MM.1S (cell line): ENCODE measurements around the gene ZNF57.
"Not testable (repeated sequence)": the region's sequence is repeated elsewhere in the genome, so short reads cannot be mapped to it uniquely, and the experiment has no call there.

ENCODE experiments used
- DNase-seq: peaks from one replicate; pipeline ENCODE4 v3.0.0-alpha.2; 2015
- H2AFZ ChIP-seq: fragments of 300-600 bp; sonication (generic); 2 replicates; pipeline ENCODE4 v1.6.0; 2016; ENCODE audit warnings: antibody characterized with exemption, low read length
- H3F3A ChIP-seq: fragments of 300-600 bp; sonication (generic); 2 replicates; pipeline ENCODE4 v1.6.1; 2016; ENCODE audit warnings: mild to moderate bottlenecking, antibody characterized with exemption, low read length, moderate library complexity, mixed read lengths; ENCODE audit not compliant: insufficient read depth
- H3K27ac ChIP-seq: fragments of 300-600 bp; sonication (generic); 2 replicates; pipeline ENCODE4 v1.5.1; 2016; ENCODE audit warnings: mild to moderate bottlenecking, low read length
- H3K27me3 ChIP-seq: fragments of 300-600 bp; sonication (generic); replicated peaks from 2 replicates; pipeline ENCODE4 v1.6.0; 2016; ENCODE audit warnings: low read length; ENCODE audit not compliant: insufficient read depth
- H3K36me3 ChIP-seq: fragments of 300-600 bp; sonication (generic); replicated peaks from 2 replicates; pipeline ENCODE4 v1.6.1; 2016; ENCODE audit warnings: mild to moderate bottlenecking, low read length, mixed read lengths; ENCODE audit not compliant: insufficient read depth
- H3K4me1 ChIP-seq: fragments of 300-600 bp; sonication (generic); 2 replicates; pipeline ENCODE4 v1.6.1; 2016; ENCODE audit warnings: low read length, mixed read lengths
- H3K4me2 ChIP-seq: fragments of 300-600 bp; sonication (generic); 2 replicates; pipeline ENCODE4 v1.6.0; 2016; ENCODE audit warnings: low read depth, low read length
- H3K4me3 ChIP-seq: fragments of 300-600 bp; sonication (generic); 2 replicates; pipeline ENCODE4 v1.5.1; 2016; ENCODE audit warnings: low read length, mixed read lengths
- H3K79me2 ChIP-seq: fragments of 300-600 bp; sonication (generic); 2 replicates; pipeline ENCODE4 v1.6.1; 2016; ENCODE audit warnings: mixed run types, low read length, mixed read lengths
- H3K9ac ChIP-seq: fragments of 300-600 bp; sonication (generic); 2 replicates; pipeline ENCODE4 v1.6.1; 2016; ENCODE audit warnings: low read length, mixed read lengths
- H3K9me2 ChIP-seq: fragments of 300-600 bp; sonication (generic); replicated peaks from 2 replicates; pipeline ENCODE4 v1.6.1; 2016; ENCODE audit warnings: mild to moderate bottlenecking, low read length, mixed read lengths; ENCODE audit not compliant: insufficient read depth
- H3K9me3 ChIP-seq: fragments of 300-600 bp; sonication (generic); replicated peaks from 2 replicates; pipeline ENCODE4 v1.6.1; 2016; ENCODE audit warnings: mild to moderate bottlenecking, low read length, mixed read lengths; ENCODE audit not compliant: insufficient read depth
- H4K20me1 ChIP-seq: fragments of 300-600 bp; sonication (generic); 2 replicates; pipeline ENCODE4 v1.6.1; 2016; ENCODE audit warnings: mild to moderate bottlenecking, low read length, moderate library complexity, mixed read lengths; ENCODE audit not compliant: insufficient read depth
- CTCF ChIP-seq: fragments of 300-600 bp; sonication (generic); IDR thresholded peaks from 2 replicates; pipeline ENCODE4 v1.5.1; 2016; ENCODE audit warnings: antibody characterized with exemption, low read length, mixed read lengths
- EZH2 ChIP-seq: fragments of 300-600 bp; sonication (generic); optimal IDR thresholded peaks from 2 replicates; pipeline ENCODE3; 2017; ENCODE audit warnings: low read depth, mild to moderate bottlenecking, antibody characterized with exemption, low read length, mixed read lengths
- EZH2phosphoT487 ChIP-seq: fragments of 300-600 bp; sonication (generic); IDR thresholded peaks from 2 replicates; pipeline ENCODE4 v1.6.1; 2018; ENCODE audit warnings: antibody characterized with exemption, low read length

Gene ZNF57

GRCh38 chr19:2933490-2933910 lies 32.8 kb downstream of the ZNF57 start:
- Histone ChIP-seq H4K20me1 (no peaks in the 10 kb centered on the region), H3K27me3 (peaks cover 48% of the 10 kb centered on the region), H3K4me3 (no peak overlapping the region), H3K9ac (no peak overlapping the region), H3F3A (no peaks in the 10 kb centered on the region), H3K9me3 (0 out of 2 replicates have a peak, but pooled peaks cover 4% of the 10 kb centered on the region), H3K9me2 (no peaks in the 10 kb centered on the region), H3K27ac (no peak overlapping the region), H2AFZ (no peak overlapping the region), H3K4me1 (no peaks in the 10 kb centered on the region), H3K36me3 (no peaks in the 10 kb centered on the region), H3K79me2 (no peaks in the 10 kb centered on the region), H3K4me2 (no peak overlapping the region)
- TF ChIP-seq EZH2phosphoT487 (no peak), CTCF (no peak), EZH2 (no peak)
- no peak for DNase-seq

- not testable (repeated sequence) for H4K20me1 ChIP-seq, H2AFZ ChIP-seq, H3F3A ChIP-seq, H3K27ac ChIP-seq, DNase-seq, H3K9me2 ChIP-seq, H3K36me3 ChIP-seq, H3K4me2 ChIP-seq, H3K4me3 ChIP-seq, H3K9me3 ChIP-seq, H3K4me1 ChIP-seq, H3K9ac ChIP-seq, H3K79me2 ChIP-seq
- peaks cover 56% of the 10 kb centered on the region for H3K27me3 ChIP-seq
Measured at GRCh38 chr19:2935863-2936262, 35.1 kb downstream of the ZNF57 start.

DNA sequence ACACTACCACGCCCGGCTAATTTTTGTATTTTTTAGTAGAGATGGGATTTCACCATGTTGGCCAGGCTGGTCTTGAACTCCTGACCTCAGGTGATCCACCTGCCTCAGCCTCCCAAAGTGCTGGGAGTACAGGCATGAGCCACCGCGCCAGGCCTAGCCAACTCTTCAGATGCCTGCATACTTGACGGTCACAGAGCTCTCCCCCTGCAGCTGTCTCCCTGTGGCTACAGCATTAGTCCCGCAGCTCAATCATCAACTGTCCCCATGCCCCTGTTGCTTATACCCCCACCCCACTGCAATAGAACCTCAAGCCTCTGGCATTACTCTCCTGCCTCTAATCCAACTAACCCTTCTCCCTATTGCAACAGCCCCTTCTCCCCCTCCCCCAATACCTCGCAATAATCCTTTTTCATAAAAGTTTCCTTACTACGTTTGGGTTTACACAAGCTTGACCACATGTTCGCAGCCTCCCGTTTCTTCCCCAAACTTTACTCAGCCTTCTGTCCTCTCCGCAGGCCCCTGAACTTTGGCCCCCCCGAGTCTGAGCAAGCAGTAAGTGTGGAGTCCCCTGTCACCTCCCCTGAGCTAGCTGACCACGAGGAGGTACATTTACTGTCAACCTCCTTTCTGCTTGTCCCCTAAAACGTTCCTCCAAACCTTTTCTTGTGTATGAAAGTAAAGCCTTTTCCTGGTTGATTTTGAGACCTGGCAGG lies 42.4 kb downstream of the ZNF57 start:
- Histone ChIP-seq H3K4me3 (no peak overlapping the region), H3F3A (no peaks in the 10 kb centered on the region), H3K27ac (no peak overlapping the region), H3K4me2 (no peak overlapping the region), H4K20me1 (no peaks in the 10 kb centered on the region), H3K79me2 (no peaks in the 10 kb centered on the region), H2AFZ (no peak overlapping the region), H3K36me3 (no peaks in the 10 kb centered on the region), H3K9me3 (no peaks in the 10 kb centered on the region), H3K4me1 (no peaks in the 10 kb centered on the region), H3K27me3 (peaks cover 85% of the 10 kb centered on the region), H3K9ac (no peak overlapping the region), H3K9me2 (no peaks in the 10 kb centered on the region)
- DNase-seq = no peak
- no peak for TF ChIP-seq EZH2
- no peak for TF ChIP-seq EZH2phosphoT487
- no peak for TF ChIP-seq CTCF

- Histone ChIP-seq H3K27me3 (peaks cover 89% of the 10 kb centered on the region), H3K4me1 (no peaks in the 10 kb centered on the region), H3K9me3 (no peaks in the 10 kb centered on the region), H2AFZ (no peak overlapping the region), H3K4me3 (no peak overlapping the region), H3K36me3 (no peaks in the 10 kb centered on the region), H3F3A (no peaks in the 10 kb centered on the region), H3K27ac (no peak overlapping the region), H4K20me1 (no peaks in the 10 kb centered on the region), H3K79me2 (no peaks in the 10 kb centered on the region), H3K4me2 (no peak overlapping the region), H3K9me2 (no peaks in the 10 kb centered on the region), H3K9ac (no peak overlapping the region)
- DNase-seq = no peak
- no peak for TF ChIP-seq EZH2phosphoT487
- no peak for TF ChIP-seq EZH2
- TF ChIP-seq CTCF = no peak
Measured at GRCh38 chr19:2944403-2944774, 43.7 kb downstream of the ZNF57 start.
